Uterus (tissue), 2 donors: ENCODE results near the gene EFNA1.

ENCODE experiments used
- CTCF ChIP-seq, 4 experiments: fragments of 200-600 bp in 2 of 4; fragments of 450-650 bp in 2 of 4; sonication (generic) in 2 of 4; IDR thresholded peaks; one replicate each; pipeline ENCODE4 v1.5.1; 2016 to 2019; ENCODE audit warnings: antibody characterized with exemption in 4 of 4, mild to moderate bottlenecking in 2 of 4, moderate library complexity in 1 of 4
- POLR2A ChIP-seq, 2 donors: fragments of 450-650 bp; IDR thresholded peaks; one replicate each; pipeline ENCODE4 v1.6.1; 2016; ENCODE audit warnings: antibody characterized with exemption in 2 of 2, mild to moderate bottlenecking in 1 of 2, moderate library complexity in 1 of 2

- TF ChIP-seq CTCF (IDR thresholded peaks at IDR 0.05): no peak
- peak in 1 of 2 donors; percentile 23 for TF ChIP-seq POLR2A (IDR thresholded peaks at IDR 0.05)
Measured at GRCh38 chr1:155078469-155079209, 49.0 kb upstream of the EFNA1 start, which contains the start of gene EFNA3.
